Vagina (tissue), 2 donors: Measurements from ENCODE around the gene FGF4. TPM values are rescaled to one million over a fixed set of nuclear protein-coding genes. Genes with fewer than 3 reads are reported as not detected.

Source experiments
- DNase-seq, 2 donors: peaks; one replicate each; pipeline ENCODE4 v3.0.0-alpha.2; 2017; ENCODE audit errors: extremely low spot score in 2 of 2
- H3K27ac ChIP-seq: fragments of 200-600 bp; sonication (generic); one replicate; pipeline ENCODE4 v1.5.1; 2019
- H3K27me3 ChIP-seq: fragments of 200-600 bp; sonication (generic); one replicate; pipeline ENCODE4 v1.5.1; 2019
- H3K36me3 ChIP-seq, 2 donors: fragments of 200-600 bp; sonication (generic); one replicate each; pipeline ENCODE4 v1.5.1; 2017 to 2019
- H3K4me1 ChIP-seq: fragments of 200-600 bp; sonication (generic); one replicate; pipeline ENCODE4 v1.5.1; 2019
- H3K4me3 ChIP-seq, 2 donors: fragments of 200-600 bp; sonication (generic); 1 replicate in 1 of 2; 2 replicates in 1 of 2; pipeline ENCODE4 v1.5.1; 2016 to 2019
- H3K9me3 ChIP-seq: fragments of 200-600 bp; sonication (generic); one replicate; pipeline ENCODE4 v1.5.1; 2019
- POLR2A ChIP-seq, 2 donors: fragments of 450-650 bp; IDR thresholded peaks; one replicate each; pipeline ENCODE4 v1.6.1; 2017; ENCODE audit warnings: antibody characterized with exemption in 2 of 2, mild to moderate bottlenecking in 2 of 2, moderate library complexity in 2 of 2
- POLR2AphosphoS5 ChIP-seq, 2 donors: sonication (generic); formaldehyde crosslinking; IDR thresholded peaks; one replicate each; pipeline ENCODE4 v1.9.0; 2017; ENCODE audit warnings: antibody characterized with exemption in 2 of 2, mild to moderate bottlenecking in 2 of 2, low read depth in 1 of 2; ENCODE audit not compliant: insufficient read depth in 1 of 2
- intact Hi-C: fragments of 100-400 bp; cut with DNase I; formaldehyde crosslinking; loops from one replicate; pipeline ENCODE4 v1.15.1; 2023
- total RNA-seq: library from RNA; depleted of rRNA; stranded (reverse); fragments of >200 nt; gene quantifications from one replicate; pipeline ENCODE4 v1.2.3, GENCODE V29; 2016
- TF ChIP-seq, protein P1 (sequence below), 3 experiments: fragments of 450-650 bp in 2 of 3; fragments of 200-600 bp in 1 of 3; sonication (generic) in 1 of 3; IDR thresholded peaks; one replicate each; pipeline ENCODE4 v1.5.1; 2017 to 2019; ENCODE audit warnings: antibody characterized with exemption in 3 of 3, mild to moderate bottlenecking in 2 of 3, moderate library complexity in 2 of 3

The FGF4 gene
- total RNA-seq, 1 donor from 2014 or later = not detected

DNA sequence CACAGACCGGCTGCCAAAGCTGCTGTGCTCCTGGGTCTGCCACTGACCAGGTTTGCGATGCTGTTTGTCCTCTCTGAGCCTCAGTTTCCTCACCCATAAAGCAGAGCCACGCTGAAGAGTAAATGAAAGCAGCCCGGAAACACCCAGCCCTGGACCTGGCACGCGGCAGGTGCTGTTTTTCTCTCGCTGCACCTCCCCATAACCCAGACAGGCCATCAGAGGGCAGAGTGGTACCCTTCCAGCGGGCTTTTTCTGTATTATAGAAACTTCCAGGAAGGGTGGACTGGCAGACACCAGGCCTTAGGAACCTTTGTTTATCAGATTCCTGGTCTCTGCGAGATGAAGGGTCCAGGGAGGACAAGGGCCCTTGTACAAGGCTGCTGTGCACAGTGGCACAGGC, 53.4 kb downstream of the FGF4 start:
- intact Hi-C loops = no loop called here
- H3K9me3 ChIP-seq = no peaks in the 10 kb centered on the region
- TF ChIP-seq, protein P1, sequence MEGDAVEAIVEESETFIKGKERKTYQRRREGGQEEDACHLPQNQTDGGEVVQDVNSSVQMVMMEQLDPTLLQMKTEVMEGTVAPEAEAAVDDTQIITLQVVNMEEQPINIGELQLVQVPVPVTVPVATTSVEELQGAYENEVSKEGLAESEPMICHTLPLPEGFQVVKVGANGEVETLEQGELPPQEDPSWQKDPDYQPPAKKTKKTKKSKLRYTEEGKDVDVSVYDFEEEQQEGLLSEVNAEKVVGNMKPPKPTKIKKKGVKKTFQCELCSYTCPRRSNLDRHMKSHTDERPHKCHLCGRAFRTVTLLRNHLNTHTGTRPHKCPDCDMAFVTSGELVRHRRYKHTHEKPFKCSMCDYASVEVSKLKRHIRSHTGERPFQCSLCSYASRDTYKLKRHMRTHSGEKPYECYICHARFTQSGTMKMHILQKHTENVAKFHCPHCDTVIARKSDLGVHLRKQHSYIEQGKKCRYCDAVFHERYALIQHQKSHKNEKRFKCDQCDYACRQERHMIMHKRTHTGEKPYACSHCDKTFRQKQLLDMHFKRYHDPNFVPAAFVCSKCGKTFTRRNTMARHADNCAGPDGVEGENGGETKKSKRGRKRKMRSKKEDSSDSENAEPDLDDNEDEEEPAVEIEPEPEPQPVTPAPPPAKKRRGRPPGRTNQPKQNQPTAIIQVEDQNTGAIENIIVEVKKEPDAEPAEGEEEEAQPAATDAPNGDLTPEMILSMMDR (IDR thresholded peaks at IDR 0.05) = no peak
- TF ChIP-seq POLR2A (IDR thresholded peaks at IDR 0.05) = no peak
- TF ChIP-seq POLR2AphosphoS5 (IDR thresholded peaks at IDR 0.05; ENCODE audit: insufficient read depth in 1 of 2, low read depth in 1 of 2) = no peak
- H3K4me1 ChIP-seq = no peaks in the 10 kb centered on the region
- H3K27me3 ChIP-seq = no peaks in the 10 kb centered on the region
- H3K4me3 ChIP-seq = no peak overlapping the region
- no peaks in the 10 kb centered on the region for H3K36me3 ChIP-seq
- no peak overlapping the region for H3K27ac ChIP-seq
- DNase-seq = no peak

DNA sequence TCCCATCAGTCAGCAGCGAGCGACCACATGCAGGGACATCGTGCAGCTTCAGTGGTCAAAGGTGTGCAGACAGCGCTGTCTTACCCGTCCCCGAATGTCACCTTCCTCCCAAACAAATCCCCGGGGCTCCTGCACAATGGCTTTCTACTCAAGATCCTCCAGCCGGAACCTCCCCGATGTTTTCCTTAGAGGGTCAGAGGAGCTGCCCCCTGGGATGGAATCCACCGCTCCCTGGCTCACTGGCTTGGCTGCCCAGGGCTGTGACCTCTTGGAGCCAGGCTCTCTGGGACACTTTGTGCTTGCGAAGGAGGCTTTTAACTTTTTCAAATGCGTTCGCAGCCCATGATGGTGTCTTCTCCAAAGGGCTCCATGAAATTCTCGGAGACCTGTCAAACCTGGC, 54.0 kb downstream of the FGF4 start:
- TF ChIP-seq, protein P1 (IDR thresholded peaks at IDR 0.05) = no peak
- TF ChIP-seq POLR2A (IDR thresholded peaks at IDR 0.05) (no peak), POLR2AphosphoS5 (IDR thresholded peaks at IDR 0.05; ENCODE audit: insufficient read depth in 1 of 2, low read depth in 1 of 2) (no peak)
- no peaks in the 10 kb centered on the region for H3K27me3 ChIP-seq
- no peak for DNase-seq

More for the DNA sequence above, 54.0 kb downstream of the FGF4 start:
- Histone ChIP-seq H3K4me3 (no peak overlapping the region), H3K9me3 (no peaks in the 10 kb centered on the region), H3K36me3 (no peaks in the 10 kb centered on the region), H3K27ac (no peak overlapping the region), H3K4me1 (no peaks in the 10 kb centered on the region)
- intact Hi-C loops = no loop called here

Other genes with a start within 250 kb of the FGF4 start
- gene CCND1, start 134.2 kb downstream of the FGF4 start, total RNA-seq = 112 TPM
- gene LTO1, start 100.0 kb downstream of the FGF4 start, total RNA-seq = 15.7 TPM
- gene FGF19, start 71.3 kb downstream of the FGF4 start, total RNA-seq = not detected
- not detected for gene FGF3, start 44.1 kb upstream of the FGF4 start, total RNA-seq